MG63 (cell line): ENCODE results near the gene RPGR. TPM values are rescaled to one million over a fixed set of nuclear protein-coding genes. Genes with fewer than 3 reads are reported as not detected.

Experiments used
- DNase-seq: peaks from one replicate; pipeline ENCODE4 v3.0.0-alpha.2; 2020
- H3K27me3 ChIP-seq: fragments of 250-450 bp; sonication (Bioruptor Pico); 2 replicates; pipeline ENCODE4 v1.5.1; 2020; ENCODE audit warnings: mild to moderate bottlenecking, moderate library complexity
- H3K36me3 ChIP-seq: fragments of 250-450 bp; sonication (Bioruptor Pico); 2 replicates; pipeline ENCODE4 v1.5.1; 2020; ENCODE audit warnings: mild to moderate bottlenecking, moderate library complexity
- H3K4me3 ChIP-seq: fragments of 250-450 bp; sonication (Bioruptor Pico); 2 replicates; pipeline ENCODE4 v1.5.1; 2020; ENCODE audit warnings: mild to moderate bottlenecking, moderate library complexity
- H3K9me3 ChIP-seq: fragments of 250-450 bp; sonication (Bioruptor Pico); 2 replicates; pipeline ENCODE4 v1.5.1; 2020; ENCODE audit warnings: mild to moderate bottlenecking, moderate library complexity
- total RNA-seq: library from RNA; depleted of rRNA; stranded (reverse); fragments of >200 nt; shearing (Covaris generic); gene quantifications from 2 replicates; pipeline ENCODE4 v1.2.3, GENCODE V29; 2014; ENCODE audit warnings: low replicate concordance; rRNA removed

RPGR gene, protein sequence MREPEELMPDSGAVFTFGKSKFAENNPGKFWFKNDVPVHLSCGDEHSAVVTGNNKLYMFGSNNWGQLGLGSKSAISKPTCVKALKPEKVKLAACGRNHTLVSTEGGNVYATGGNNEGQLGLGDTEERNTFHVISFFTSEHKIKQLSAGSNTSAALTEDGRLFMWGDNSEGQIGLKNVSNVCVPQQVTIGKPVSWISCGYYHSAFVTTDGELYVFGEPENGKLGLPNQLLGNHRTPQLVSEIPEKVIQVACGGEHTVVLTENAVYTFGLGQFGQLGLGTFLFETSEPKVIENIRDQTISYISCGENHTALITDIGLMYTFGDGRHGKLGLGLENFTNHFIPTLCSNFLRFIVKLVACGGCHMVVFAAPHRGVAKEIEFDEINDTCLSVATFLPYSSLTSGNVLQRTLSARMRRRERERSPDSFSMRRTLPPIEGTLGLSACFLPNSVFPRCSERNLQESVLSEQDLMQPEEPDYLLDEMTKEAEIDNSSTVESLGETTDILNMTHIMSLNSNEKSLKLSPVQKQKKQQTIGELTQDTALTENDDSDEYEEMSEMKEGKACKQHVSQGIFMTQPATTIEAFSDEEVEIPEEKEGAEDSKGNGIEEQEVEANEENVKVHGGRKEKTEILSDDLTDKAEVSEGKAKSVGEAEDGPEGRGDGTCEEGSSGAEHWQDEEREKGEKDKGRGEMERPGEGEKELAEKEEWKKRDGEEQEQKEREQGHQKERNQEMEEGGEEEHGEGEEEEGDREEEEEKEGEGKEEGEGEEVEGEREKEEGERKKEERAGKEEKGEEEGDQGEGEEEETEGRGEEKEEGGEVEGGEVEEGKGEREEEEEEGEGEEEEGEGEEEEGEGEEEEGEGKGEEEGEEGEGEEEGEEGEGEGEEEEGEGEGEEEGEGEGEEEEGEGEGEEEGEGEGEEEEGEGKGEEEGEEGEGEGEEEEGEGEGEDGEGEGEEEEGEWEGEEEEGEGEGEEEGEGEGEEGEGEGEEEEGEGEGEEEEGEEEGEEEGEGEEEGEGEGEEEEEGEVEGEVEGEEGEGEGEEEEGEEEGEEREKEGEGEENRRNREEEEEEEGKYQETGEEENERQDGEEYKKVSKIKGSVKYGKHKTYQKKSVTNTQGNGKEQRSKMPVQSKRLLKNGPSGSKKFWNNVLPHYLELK
- total RNA-seq = 6.8 and 7.1 TPM in 2 replicates

DNA sequence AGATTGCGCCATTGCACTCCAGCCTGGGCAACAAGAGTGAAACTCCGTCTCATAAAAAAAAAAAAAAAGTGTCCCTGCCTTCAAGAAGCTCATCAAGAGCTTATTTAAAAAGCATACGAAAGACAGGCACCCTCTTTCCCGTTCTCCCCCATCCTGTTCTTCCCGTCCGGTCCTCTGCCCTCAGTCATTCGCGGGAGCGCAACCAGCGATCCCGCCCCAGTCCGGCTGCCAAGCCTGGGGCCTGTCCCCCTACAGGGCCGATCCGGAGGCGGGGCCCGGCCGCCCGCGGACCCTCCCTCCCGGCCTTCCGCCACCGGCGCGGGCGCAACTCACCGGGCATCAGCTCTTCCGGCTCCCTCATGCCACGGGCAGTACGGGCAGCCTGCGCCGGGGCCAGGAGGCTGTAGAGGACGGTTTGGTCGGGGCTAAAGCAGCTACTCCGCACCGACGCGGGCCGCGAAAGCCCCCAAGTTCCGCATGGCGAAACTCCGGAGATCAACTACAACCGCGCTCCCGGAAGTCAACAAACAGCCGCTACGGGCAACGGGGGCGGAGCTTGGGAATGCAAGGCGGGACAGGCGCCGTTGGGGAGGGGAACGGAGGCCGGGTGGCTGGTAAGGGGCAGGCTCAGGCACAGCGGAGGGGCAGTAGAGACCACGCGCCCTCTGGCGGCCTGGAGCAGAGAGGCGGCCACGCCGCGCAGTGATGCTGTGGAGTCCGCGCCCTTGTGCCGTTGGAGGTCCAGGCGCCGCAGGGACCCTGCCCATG, at the start of gene RPGR:
TSS of gene RPGR (minus strand) at position 503 of the 768 bp plus-strand sequence. CDS start at position 361, 142 bp downstream.
- Histone ChIP-seq H3K36me3 (no peaks in the 10 kb centered on the region), H3K27me3 (no peaks in the 10 kb centered on the region), H3K4me3 (peak within 1 kb of the TSS; percentile 70), H3K9me3 (no peaks in the 10 kb centered on the region)
- peak; percentile 92 for DNase-seq

DNA sequence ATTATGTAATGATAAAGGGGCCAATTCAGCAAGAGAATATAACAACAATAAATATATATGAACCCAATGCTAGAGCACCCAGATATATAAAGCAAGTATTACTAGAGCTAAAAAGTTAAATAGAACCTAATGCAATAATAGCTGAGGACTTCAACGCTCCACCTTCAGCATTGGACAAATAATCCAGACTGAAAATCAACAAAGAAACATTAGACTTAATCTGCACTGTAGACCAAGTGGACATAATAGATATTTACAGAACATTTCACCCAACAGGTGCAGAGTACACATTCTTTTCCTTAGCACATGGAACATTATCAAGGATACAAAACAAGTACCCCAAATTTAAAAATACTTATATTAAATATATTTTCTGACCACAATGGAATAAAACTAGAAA, 49.4 kb upstream of the RPGR start:
- H3K4me3 ChIP-seq = no peak overlapping the region
- no peaks in the 10 kb centered on the region for H3K27me3 ChIP-seq
- DNase-seq = no peak
- H3K9me3 ChIP-seq = no peaks in the 10 kb centered on the region
- H3K36me3 ChIP-seq = no peaks in the 10 kb centered on the region

DNA sequence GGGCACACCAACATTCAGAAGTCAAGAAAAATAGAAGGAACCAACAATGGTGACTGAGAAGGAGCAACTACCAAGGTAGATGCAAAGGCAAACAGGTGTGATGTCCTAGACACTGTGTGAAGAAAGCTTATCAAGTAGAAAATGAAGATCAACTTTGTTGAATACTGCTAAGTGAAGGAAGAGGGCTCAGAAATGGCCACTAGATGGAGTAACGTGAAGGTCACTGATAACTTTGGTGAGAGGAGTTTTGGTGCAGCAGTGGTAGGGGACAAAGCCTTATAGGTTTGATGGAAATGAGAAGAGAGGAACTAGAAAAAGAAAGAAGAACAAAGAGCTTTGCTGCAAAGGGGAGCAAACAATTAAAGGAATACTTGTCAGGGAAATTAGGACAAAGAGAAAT, 48.6 kb upstream of the RPGR start:
- no peaks in the 10 kb centered on the region for H3K27me3 ChIP-seq
- DNase-seq = no peak

DNA sequence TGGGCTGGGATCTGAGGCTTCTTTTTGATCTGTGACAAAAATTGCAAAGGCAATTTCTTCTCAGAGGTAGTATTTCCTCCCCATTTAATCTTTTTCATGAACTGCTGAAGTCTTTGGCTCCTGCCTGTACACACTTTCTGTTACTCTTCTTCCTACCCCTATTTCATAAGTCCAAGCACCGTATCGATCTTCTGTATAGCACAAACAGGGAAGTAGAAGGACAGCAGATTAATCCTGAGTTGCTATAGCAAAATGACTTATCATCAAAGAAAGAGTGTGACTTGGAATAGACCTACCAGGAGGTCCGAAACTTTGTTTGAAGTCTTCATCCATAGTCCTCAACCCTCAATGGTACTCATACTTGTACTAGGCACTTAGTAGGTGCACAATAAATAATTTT, 47.1 kb upstream of the RPGR start:
- DNase-seq = no peak
- H3K27me3 ChIP-seq = no peaks in the 10 kb centered on the region
- no peak overlapping the region for H3K4me3 ChIP-seq
- no peaks in the 10 kb centered on the region for H3K36me3 ChIP-seq
- H3K9me3 ChIP-seq = no peaks in the 10 kb centered on the region

More for the DNA sequence above, 48.6 kb upstream of the RPGR start:
- H3K9me3 ChIP-seq = no peaks in the 10 kb centered on the region
- H3K4me3 ChIP-seq = no peak overlapping the region
- H3K36me3 ChIP-seq = no peaks in the 10 kb centered on the region

DNA sequence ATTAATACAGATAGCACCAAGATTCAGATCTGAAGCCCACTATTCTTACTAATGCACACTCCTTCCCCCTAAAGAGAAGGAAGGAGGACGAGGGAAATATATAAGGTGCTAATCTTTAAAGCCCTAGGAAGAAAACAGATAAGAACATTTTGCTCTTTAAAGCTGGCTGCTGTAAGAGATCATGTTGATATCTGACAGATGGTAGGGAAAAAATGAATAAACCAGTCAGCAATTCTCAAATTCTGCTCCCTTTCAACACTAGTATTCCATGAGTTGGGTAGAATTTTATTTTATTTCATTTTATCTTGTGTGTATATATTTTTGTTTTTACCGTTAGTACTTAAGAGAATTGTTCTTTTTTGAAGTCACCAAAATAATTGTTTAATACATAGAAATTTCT, 44.3 kb upstream of the RPGR start:
- no peaks in the 10 kb centered on the region for H3K27me3 ChIP-seq
- H3K9me3 ChIP-seq = no peaks in the 10 kb centered on the region
- H3K4me3 ChIP-seq = no peak overlapping the region
- H3K36me3 ChIP-seq = no peaks in the 10 kb centered on the region
- no peak for DNase-seq

DNA sequence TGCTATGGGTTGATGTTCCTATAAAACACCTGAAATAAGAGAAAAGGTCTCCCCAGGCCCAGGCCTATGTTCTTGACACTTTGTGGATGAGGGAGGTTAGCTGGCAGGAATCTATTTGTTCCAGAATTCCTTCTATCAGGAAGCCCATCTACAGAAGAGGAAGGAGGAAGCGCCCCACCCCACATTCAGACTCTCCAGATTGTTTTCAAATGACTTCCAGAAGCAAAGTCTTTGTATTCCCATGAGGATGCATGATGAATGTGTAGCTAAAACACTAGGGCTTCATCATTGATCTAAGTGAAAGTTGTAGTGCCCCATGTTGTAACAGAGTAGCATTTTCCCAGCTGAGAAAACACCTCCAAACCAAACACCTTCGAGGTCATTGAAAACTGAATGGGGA, 41.5 kb upstream of the RPGR start:
- no peaks in the 10 kb centered on the region for H3K27me3 ChIP-seq
- DNase-seq = no peak
- no peaks in the 10 kb centered on the region for H3K36me3 ChIP-seq
- no peaks in the 10 kb centered on the region for H3K9me3 ChIP-seq
- no peak overlapping the region for H3K4me3 ChIP-seq

DNA sequence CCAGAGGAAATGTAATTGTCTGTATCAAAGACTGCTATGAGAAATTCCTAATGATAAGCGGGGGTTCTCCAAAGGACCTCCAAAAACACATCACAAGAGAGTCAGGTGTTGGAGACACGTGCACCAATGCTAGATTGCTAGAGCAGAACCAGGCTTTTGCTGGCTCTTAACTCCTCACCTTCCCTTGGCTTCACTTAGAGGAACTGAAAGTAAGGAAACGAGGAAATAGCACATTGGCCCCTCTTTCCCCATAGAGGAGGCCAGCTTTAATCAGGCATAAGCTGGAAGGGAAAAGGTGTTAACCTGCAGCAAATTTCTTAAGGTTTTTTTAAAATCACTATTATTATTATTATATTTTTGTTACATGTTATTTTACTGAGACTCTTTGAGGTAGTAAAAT, 38.6 kb upstream of the RPGR start:
- no peak overlapping the region for H3K4me3 ChIP-seq
- H3K9me3 ChIP-seq = no peaks in the 10 kb centered on the region
- no peaks in the 10 kb centered on the region for H3K36me3 ChIP-seq
- no peaks in the 10 kb centered on the region for H3K27me3 ChIP-seq
- no peak for DNase-seq

DNA sequence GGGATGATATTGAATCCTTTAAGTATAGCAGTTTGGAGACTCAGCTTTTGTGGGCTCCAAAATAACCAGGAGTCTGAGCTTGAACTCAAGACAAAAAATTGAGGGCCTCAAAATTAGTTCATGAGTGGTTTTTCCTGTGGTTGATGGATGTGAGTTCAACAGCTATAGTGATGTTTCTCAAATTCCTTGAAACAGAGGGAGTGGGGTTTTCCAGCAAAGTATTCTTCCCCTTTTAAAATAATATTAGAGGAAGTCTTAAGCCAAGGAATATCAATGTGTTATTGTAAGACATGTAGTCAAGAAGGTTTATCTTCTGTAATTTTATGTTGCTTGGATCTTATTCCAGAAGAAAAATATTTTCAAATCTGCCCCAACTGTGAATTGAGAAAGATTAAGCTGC, 35.7 kb upstream of the RPGR start:
- DNase-seq = no peak
- H3K9me3 ChIP-seq = no peaks in the 10 kb centered on the region
- no peaks in the 10 kb centered on the region for H3K27me3 ChIP-seq
- no peak overlapping the region for H3K4me3 ChIP-seq
- H3K36me3 ChIP-seq = no peaks in the 10 kb centered on the region

DNA sequence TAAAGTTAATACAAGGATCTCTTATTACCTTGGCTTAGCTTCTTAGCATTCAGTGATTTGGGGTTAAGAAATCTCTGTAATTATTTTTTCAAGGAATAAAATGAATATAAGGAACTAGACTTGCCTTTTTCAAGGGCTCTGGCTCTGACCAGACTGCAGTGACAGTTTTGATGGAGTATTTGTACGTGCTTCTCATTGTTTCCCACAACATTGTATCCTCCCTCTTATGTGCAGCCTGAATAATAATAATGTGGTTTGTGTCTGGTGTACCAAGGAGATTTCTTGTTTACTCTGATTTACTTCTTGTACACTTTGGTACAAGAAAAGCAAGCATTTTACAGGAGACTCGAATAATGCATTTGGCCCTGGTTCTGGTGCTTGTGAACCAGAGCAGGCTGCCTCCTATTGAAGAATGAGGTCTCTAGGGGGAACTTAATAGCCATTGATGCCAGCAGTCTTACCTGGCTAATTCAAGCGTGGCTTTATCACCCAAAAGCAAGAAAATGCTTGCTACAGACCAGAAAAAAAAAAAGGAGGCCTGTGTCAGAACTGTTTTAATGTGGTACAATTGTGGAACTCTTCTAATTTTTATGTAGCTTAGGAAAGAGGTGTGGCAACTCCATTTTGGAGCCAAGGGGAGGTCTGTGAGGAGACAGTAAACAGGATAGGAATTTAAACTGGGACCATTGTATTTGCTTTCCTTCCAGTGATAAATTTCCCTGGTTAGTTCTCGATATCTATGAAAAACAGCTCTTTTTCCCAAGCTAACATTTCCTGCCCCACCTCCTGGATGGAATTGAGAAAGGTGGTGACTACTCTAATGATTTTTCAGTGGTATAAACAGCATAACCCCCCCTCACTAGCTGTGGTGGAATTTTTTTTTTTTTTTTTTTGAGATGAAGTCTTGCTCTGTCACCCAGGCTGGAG, 30.7 kb upstream of the RPGR start:
- Histone ChIP-seq H3K36me3 (no peaks in the 10 kb centered on the region), H3K27me3 (no peaks in the 10 kb centered on the region), H3K4me3 (no peak overlapping the region), H3K9me3 (no peaks in the 10 kb centered on the region)
- DNase-seq = no peak

DNA sequence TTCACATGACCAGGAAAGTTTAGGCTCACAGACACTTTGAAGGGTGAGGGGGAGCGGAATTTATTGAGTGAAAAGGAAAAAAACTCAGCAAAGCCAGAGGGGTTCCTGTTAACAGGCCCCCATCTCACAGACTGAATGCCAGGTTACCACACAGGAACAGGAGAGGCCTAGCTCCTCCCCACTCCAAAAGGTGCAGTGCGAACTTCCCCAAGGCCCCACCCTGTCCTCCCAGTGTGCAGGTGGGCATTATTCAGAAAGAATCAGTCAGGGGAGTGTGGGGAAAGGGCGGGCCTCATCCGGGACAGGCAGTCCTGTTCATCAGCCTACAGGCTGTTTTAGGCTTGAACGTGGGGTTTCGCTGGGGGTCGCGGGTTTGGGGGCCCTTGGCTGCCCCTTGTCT, 29.1 kb upstream of the RPGR start:
- Histone ChIP-seq H3K9me3 (no peaks in the 10 kb centered on the region), H3K27me3 (no peaks in the 10 kb centered on the region), H3K4me3 (no peak overlapping the region), H3K36me3 (no peaks in the 10 kb centered on the region)
- no peak for DNase-seq

DNA sequence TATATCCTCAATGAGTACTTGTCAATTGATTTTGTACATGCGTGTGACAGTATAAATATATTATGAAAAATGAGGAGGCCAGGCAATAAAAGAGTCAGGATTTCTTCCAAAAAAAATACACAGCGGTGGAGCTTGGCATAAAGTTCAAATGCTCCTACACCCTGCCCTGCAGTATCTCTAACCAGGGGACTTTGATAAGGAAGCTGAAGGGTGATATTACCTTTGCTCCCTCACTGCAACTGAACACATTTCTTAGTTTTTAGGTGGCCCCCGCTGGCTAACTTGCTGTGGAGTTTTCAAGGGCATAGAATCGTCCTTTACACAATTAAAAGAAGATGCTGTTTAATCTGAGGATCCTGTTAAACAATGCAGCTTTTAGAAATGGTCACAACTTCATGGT, 25.1 kb upstream of the RPGR start, which contains the start of gene OTC:
TSS of gene OTC (plus strand) at position 243 of the 400 bp plus-strand sequence. CDS start at position 336, 93 bp downstream.
- H3K36me3 ChIP-seq = no peaks in the 10 kb centered on the region
- H3K4me3 ChIP-seq = no peak within 1 kb of the TSS
- no peaks in the 10 kb centered on the region for H3K27me3 ChIP-seq
- no peaks in the 10 kb centered on the region for H3K9me3 ChIP-seq
- no peak for DNase-seq

DNA sequence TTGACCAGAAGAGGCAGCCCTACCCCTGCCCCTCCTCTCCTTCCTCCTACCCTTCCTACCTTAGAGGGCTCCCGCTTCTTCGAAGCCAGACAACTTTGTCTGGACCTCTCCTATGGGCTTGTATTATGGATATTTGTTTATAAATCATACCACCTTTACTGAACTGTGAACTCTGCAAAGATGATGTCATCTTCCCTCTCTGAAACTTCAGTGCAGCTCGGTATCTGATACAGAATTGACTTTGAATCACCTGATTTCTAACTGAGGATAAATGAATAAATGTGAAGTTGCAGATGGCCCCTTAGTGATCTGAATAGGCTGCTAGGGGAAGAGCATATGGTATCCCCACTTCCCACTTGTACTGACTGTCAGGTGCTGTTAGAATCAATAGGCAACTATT, 24.0 kb upstream of the RPGR start:
- H3K9me3 ChIP-seq = no peaks in the 10 kb centered on the region
- no peaks in the 10 kb centered on the region for H3K27me3 ChIP-seq
- DNase-seq = no peak
- H3K36me3 ChIP-seq = no peaks in the 10 kb centered on the region
- no peak overlapping the region for H3K4me3 ChIP-seq

DNA sequence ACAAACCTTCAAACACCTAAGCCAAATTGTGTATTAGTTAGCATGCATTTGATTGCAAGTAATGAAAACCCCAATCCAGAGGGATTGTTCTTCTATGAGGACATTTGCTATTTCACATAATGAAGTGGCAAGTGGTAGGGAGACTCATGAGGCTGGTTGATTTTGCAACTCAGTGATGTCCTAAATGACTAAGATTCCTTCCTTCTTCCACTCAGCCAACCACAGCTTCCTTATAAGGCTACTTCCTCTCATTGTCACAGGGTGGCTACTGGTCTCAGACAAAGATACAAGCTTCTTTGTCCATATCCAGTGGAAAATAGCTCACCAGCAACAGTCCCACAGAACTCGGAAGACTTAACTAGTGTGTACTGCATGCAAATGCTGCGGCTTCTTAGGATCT, 19.8 kb upstream of the RPGR start:
- Histone ChIP-seq H3K9me3 (no peaks in the 10 kb centered on the region), H3K27me3 (no peaks in the 10 kb centered on the region), H3K4me3 (no peak overlapping the region), H3K36me3 (no peaks in the 10 kb centered on the region)
- DNase-seq = no peak

DNA sequence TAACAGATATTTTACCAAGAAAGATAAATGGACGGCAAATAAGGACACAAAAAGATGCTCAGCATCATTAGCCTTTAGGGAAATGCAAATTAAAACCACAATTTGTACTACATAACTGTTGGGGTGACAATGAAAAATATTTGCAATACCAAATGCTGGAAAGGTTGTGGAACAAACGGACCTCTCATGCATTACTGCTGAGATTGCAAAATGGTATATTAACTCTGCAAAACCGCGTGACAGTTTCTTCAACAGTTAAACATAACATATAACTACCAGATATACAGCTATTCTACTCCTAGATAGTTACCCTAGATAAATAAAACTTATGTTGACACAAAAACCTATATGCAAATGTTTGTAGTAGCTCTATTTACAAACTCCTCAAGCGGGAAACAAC, 18.8 kb upstream of the RPGR start:
- no peak for DNase-seq
- H3K4me3 ChIP-seq = no peak overlapping the region
- H3K36me3 ChIP-seq = no peaks in the 10 kb centered on the region
- H3K27me3 ChIP-seq = no peaks in the 10 kb centered on the region
- H3K9me3 ChIP-seq = no peaks in the 10 kb centered on the region
